Uterus (tissue), 2 donors: ENCODE measurements around the gene CLRN1.

ENCODE experiments used
- POLR2A ChIP-seq, 2 donors: fragments of 450-650 bp; IDR thresholded peaks; one replicate each; pipeline ENCODE4 v1.6.1; 2016; ENCODE audit warnings: antibody characterized with exemption in 2 of 2, mild to moderate bottlenecking in 1 of 2, moderate library complexity in 1 of 2
- TF ChIP-seq, protein P1 (sequence below), 4 experiments: fragments of 200-600 bp in 2 of 4; fragments of 450-650 bp in 2 of 4; sonication (generic) in 2 of 4; IDR thresholded peaks; one replicate each; pipeline ENCODE4 v1.5.1; 2016 to 2019; ENCODE audit warnings: antibody characterized with exemption in 4 of 4, mild to moderate bottlenecking in 2 of 4, moderate library complexity in 1 of 4

DNA sequence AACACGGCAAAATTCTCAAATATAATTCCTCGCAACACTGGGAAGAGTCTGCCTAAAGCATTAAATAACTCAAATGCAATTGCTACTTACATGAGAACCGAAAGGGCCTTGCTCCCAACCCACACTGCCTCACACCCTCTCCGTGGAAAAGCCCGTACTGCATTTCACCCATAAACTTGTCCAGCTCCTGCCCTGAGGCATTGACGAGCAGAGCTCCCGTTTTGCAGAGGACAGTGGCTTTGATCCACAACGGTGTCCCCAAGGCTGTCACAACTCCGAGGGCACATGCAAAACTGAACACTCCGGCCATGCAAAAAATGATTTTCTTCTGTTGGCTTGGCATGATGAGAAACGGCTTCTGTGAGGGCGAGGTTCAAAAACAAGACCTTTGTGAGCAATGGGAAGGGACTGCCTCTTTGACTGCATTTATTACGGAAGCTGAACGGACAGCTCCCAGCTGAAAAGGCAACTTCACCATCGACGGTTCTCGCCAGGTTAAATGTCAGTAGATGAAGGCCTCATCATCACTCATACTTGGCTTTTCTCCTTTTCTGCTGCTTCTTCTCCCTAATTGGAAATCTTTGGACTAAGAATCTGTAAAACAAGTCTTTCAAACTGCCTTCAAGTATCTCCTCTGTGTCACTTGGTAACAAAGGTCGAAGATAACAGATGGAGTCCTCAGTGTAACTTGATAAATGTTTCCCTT is at the start of gene CLRN1:
- TF ChIP-seq, protein P1, sequence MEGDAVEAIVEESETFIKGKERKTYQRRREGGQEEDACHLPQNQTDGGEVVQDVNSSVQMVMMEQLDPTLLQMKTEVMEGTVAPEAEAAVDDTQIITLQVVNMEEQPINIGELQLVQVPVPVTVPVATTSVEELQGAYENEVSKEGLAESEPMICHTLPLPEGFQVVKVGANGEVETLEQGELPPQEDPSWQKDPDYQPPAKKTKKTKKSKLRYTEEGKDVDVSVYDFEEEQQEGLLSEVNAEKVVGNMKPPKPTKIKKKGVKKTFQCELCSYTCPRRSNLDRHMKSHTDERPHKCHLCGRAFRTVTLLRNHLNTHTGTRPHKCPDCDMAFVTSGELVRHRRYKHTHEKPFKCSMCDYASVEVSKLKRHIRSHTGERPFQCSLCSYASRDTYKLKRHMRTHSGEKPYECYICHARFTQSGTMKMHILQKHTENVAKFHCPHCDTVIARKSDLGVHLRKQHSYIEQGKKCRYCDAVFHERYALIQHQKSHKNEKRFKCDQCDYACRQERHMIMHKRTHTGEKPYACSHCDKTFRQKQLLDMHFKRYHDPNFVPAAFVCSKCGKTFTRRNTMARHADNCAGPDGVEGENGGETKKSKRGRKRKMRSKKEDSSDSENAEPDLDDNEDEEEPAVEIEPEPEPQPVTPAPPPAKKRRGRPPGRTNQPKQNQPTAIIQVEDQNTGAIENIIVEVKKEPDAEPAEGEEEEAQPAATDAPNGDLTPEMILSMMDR (IDR thresholded peaks at IDR 0.05), result no peak
- TF ChIP-seq POLR2A (IDR thresholded peaks at IDR 0.05), result no peak
